GM12878 (cell line): ENCODE measurements around the gene EPHA2. TPM values are rescaled to one million over a fixed set of nuclear protein-coding genes. Genes with fewer than 3 reads are reported as not detected.
A peak's percentile ranks its signal among the peaks of the same experiment; 100 is the strongest.

ENCODE experiments used
- BHLHE40 ChIP-seq, 2 experiments: fragments of 450-650 bp in 1 of 2; IDR thresholded peaks; 2 replicates each; pipeline ENCODE4 v1.6.1; 2011 to 2017; ENCODE audit warnings: low read depth in 2 of 2, borderline replicate concordance in 1 of 2, improper control_type of control experiment in 1 of 2, low read length in 1 of 2, mild to moderate bottlenecking in 1 of 2
- BRCA1 ChIP-seq: IDR thresholded peaks from 2 replicates; pipeline ENCODE4 v1.6.1; 2011; ENCODE audit warnings: low read depth, low read length, improper control_type of control experiment
- CBX3 ChIP-seq: fragments of 200-600 bp; sonication (generic); IDR thresholded peaks from 2 replicates; pipeline ENCODE4 v1.6.1; 2016; ENCODE audit warnings: low read depth, borderline replicate concordance
- CBX5 ChIP-seq: sonication (generic); IDR thresholded peaks from 2 replicates; pipeline ENCODE4 v1.6.1; 2016; ENCODE audit warnings: low read depth, moderate library complexity, mild to moderate bottlenecking, inconsistent platforms
- CREM ChIP-seq: IDR thresholded peaks from 2 replicates; pipeline ENCODE4 v1.6.1; 2014; ENCODE audit warnings: antibody characterized with exemption, low read depth
- CTCF ChIP-seq, 3 experiments: IDR thresholded peaks in 2 of 3; conservative IDR thresholded peaks in 1 of 3; 2 replicates each; pipeline ENCODE4 v1.5.1; 2011; ENCODE audit warnings: low read depth in 3 of 3, low read length in 3 of 3, mild to moderate bottlenecking in 3 of 3, control low read depth in 2 of 3, moderate library complexity in 2 of 3, inconsistent platforms in 1 of 3, mixed read lengths in 1 of 3; ENCODE audit not compliant: control insufficient read depth in 2 of 3, insufficient read depth in 1 of 3; ENCODE audit errors: extremely low read depth in 1 of 3
- EGR1 ChIP-seq, 2 experiments: IDR thresholded peaks; 1 replicate in 1 of 2; 2 replicates in 1 of 2; pipeline ENCODE4 v1.6.1; 2011 to 2012; ENCODE audit warnings: low read depth in 2 of 2, low read length in 2 of 2, borderline replicate concordance in 1 of 2, mild to moderate bottlenecking in 1 of 2, moderate library complexity in 1 of 2
- ETV6 ChIP-seq, 2 experiments: fragments of 450-650 bp in 1 of 2; IDR thresholded peaks in 1 of 2; conservative IDR thresholded peaks in 1 of 2; 2 replicates each; pipeline ENCODE4 v1.6.1; 2014; ENCODE audit warnings: antibody characterized with exemption in 1 of 2, borderline replicate concordance in 1 of 2, low read depth in 1 of 2, mild to moderate bottlenecking in 1 of 2, moderate library complexity in 1 of 2
- EZH2 ChIP-seq: IDR thresholded peaks from 2 replicates; pipeline ENCODE4 v1.6.1; 2012; ENCODE audit warnings: low read depth, mild to moderate bottlenecking, control low read depth, inconsistent platforms, low read length, borderline replicate concordance; ENCODE audit not compliant: control insufficient read depth
- FOXK2 ChIP-seq: fragments of 450-650 bp; IDR thresholded peaks from 2 replicates; pipeline ENCODE4 v1.6.1; 2017; ENCODE audit warnings: mild to moderate bottlenecking, moderate library complexity
- HCFC1 ChIP-seq: fragments of 150-350 bp; IDR thresholded peaks from 2 replicates; pipeline ENCODE4 v1.6.1; 2014; ENCODE audit warnings: low read length
- IKZF1 ChIP-seq: fragments of 450-650 bp; conservative IDR thresholded peaks from 2 replicates; pipeline ENCODE4 v1.6.1; 2017; ENCODE audit warnings: antibody characterized with exemption, mild to moderate bottlenecking
- IRF4 ChIP-seq: IDR thresholded peaks from 2 replicates; pipeline ENCODE4 v1.6.1; 2011; ENCODE audit warnings: low read depth, low read length
- LARP7 ChIP-seq: fragments of 450-650 bp; IDR thresholded peaks from 2 replicates; pipeline ENCODE4 v1.6.1; 2017; ENCODE audit warnings: mild to moderate bottlenecking
- MAX ChIP-seq: IDR thresholded peaks from 2 replicates; pipeline ENCODE4 v1.6.1; 2012; ENCODE audit warnings: low read depth, low read length, improper control_type of control experiment
- MEF2A ChIP-seq: IDR thresholded peaks from 2 replicates; pipeline ENCODE4 v1.6.1; 2011; ENCODE audit warnings: low read depth, mild to moderate bottlenecking, low read length, moderate library complexity; ENCODE audit not compliant: insufficient read depth
- MYC ChIP-seq: IDR thresholded peaks from 2 replicates; pipeline ENCODE4 v1.6.1; 2011; ENCODE audit warnings: mild to moderate bottlenecking, low read length, moderate library complexity, inconsistent platforms; ENCODE audit not compliant: insufficient read depth, insufficient replicate concordance, insufficient read length, severe bottlenecking
- NFYB ChIP-seq: IDR thresholded peaks from 2 replicates; pipeline ENCODE4 v1.6.1; 2011; ENCODE audit warnings: low read depth, mild to moderate bottlenecking, low read length, improper control_type of control experiment, moderate library complexity; ENCODE audit not compliant: insufficient read depth
- POLR2AphosphoS2 ChIP-seq: IDR thresholded peaks from 2 replicates; pipeline ENCODE4 v1.6.1; 2011; ENCODE audit warnings: low read depth, mild to moderate bottlenecking, low read length, improper control_type of control experiment, moderate library complexity
- RAD21 ChIP-seq: IDR thresholded peaks from 2 replicates; pipeline ENCODE4 v1.6.1; 2011; ENCODE audit warnings: mild to moderate bottlenecking, low read depth, low read length, moderate library complexity; ENCODE audit not compliant: insufficient read depth
- RELA ChIP-seq: fragments of 450-650 bp; IDR thresholded peaks from 2 replicates; pipeline ENCODE4 v1.8.0; 2014; ENCODE audit warnings: borderline replicate concordance; ENCODE audit not compliant: partially characterized antibody
- RUNX3 ChIP-seq: IDR thresholded peaks from 2 replicates; pipeline ENCODE4 v1.6.1; 2012; ENCODE audit warnings: low read length, inconsistent platforms
- SMAD1 ChIP-seq: fragments of 450-650 bp; IDR thresholded peaks from 2 replicates; pipeline ENCODE4 v1.6.1; 2018; ENCODE audit warnings: mild to moderate bottlenecking, low read depth; ENCODE audit not compliant: partially characterized antibody
- SMAD5 ChIP-seq: IDR thresholded peaks from 2 replicates; pipeline ENCODE4 v1.6.1; 2016; ENCODE audit warnings: antibody characterized with exemption, low read depth
- SMC3 ChIP-seq: IDR thresholded peaks from 2 replicates; pipeline ENCODE4 v1.6.1; 2011; ENCODE audit warnings: low read length, improper control_type of control experiment, borderline replicate concordance
- SREBF1 ChIP-seq: IDR thresholded peaks from 2 replicates; pipeline ENCODE4 v1.6.1; 2012; ENCODE audit warnings: mild to moderate bottlenecking, low read length
- SREBF2 ChIP-seq: IDR thresholded peaks from 2 replicates; pipeline ENCODE4 v1.6.1; 2012; ENCODE audit warnings: mild to moderate bottlenecking, low read length
- SUPT20H ChIP-seq: IDR thresholded peaks from 2 replicates; pipeline ENCODE4 v1.6.1; 2011; ENCODE audit warnings: low read depth, mild to moderate bottlenecking, low read length, moderate library complexity, borderline replicate concordance; ENCODE audit not compliant: control insufficient read depth
- polyA plus RNA-seq, 11 experiments: library from polyadenylated mRNA; depleted of rRNA in 4 of 11; unstranded in 6 of 11; stranded (reverse) in 5 of 11; fragments of >200 nt; fragmentation: Nextera tagmentation in 4 of 11; fragmentation: Illumina TruSeq in 1 of 11; extraction: Ambion mirVana in 4 of 11; extraction: Trizol in 1 of 11; gene quantifications; 1 replicate in 1 of 11; 2 replicates in 10 of 11; pipeline versions ENCODE4 v1.2.1 to v1.2.3, GENCODE V29; 2011 to 2016; ENCODE audit warnings: inconsistent platforms in 2 of 11, missing spikeins in 2 of 11, low read depth in 1 of 11
- total RNA-seq, 4 experiments: library from RNA; depleted of rRNA in 3 of 4; stranded (reverse); fragments of >200 nt in 3 of 4; fragmentation: Illumina TruSeq in 1 of 4; extraction: Trizol in 1 of 4; gene quantifications; 2 replicates each; pipeline versions ENCODE4 v1.2.1 to v1.2.3, GENCODE V29; 2013 to 2021

EPHA2 gene
- total and polyA plus RNA-seq, 10 of the 15 experiments (the other 5 are each of a cell fraction or from before 2014, with no cell fraction given): 0.04 to 0.51 (median 0.23) TPM; not detected in 2

- TF ChIP-seq MAX (no peak), EZH2 (no peak), CREM (no peak), RELA (peak; percentile 17), EGR1 (IDR thresholded peaks at IDR 0.05; ENCODE audit: borderline replicate concordance in 1 of 2, low read depth in 2 of 2, low read length in 2 of 2) (peak in 1 of 2 experiments; percentile 18; a peak in 1 of 3 replicates), SMAD1 (no peak), CBX5 (no peak), RUNX3 (peak; percentile 57), FOXK2 (no peak), NFYB (no peak), MEF2A (0 out of 2 replicates have a peak, but pooled peaks have one; percentile 18), BHLHE40 (IDR thresholded peaks at IDR 0.05; ENCODE audit: borderline replicate concordance in 1 of 2, low read depth in 2 of 2, low read length in 1 of 2) (peak; percentile 5 to 14; a peak in 1 of 4 replicates), ETV6 (conservative IDR thresholded peaks at IDR 0.05 in 1 of 2, IDR thresholded peaks at IDR 0.05 in 1 of 2; ENCODE audit: borderline replicate concordance in 1 of 2, low read depth in 1 of 2) (no peak), IKZF1 (0 out of 2 replicates have a peak, but pooled peaks have one; percentile 5), SUPT20H (no peak), POLR2AphosphoS2 (no peak), BRCA1 (no peak), IRF4 (0 out of 2 replicates have a peak, but pooled peaks have one; percentile 41), CTCF (IDR thresholded peaks at IDR 0.05 in 2 of 3, conservative IDR thresholded peaks at IDR 0.05 in 1 of 3; ENCODE audit: control insufficient read depth in 2 of 3, extremely low read depth in 1 of 3, insufficient read depth in 1 of 3, low read depth in 3 of 3, low read length in 3 of 3) (peak; percentile 91 to 96 (median 94)), SREBF2 (no peak), RAD21 (peak; percentile 98), MYC (no peak), CBX3 (no peak), SMAD5 (no peak), SMC3 (peak; percentile 98), HCFC1 (no peak), LARP7 (no peak), SREBF1 (no peak)
These were observed 32.0 kb upstream of the EPHA2 start (continued) for GRCh38 chr1:16187748-16188401.
